OCI-LY1 (cell line): ENCODE results near the gene BTG3.

Experiments
- H2AFZ ChIP-seq: fragments of 200-600 bp; sonication (generic), shearing (Covaris generic); 2 replicates; pipeline ENCODE4 v1.6.0; 2014; ENCODE audit warnings: antibody characterized with exemption, mild to moderate bottlenecking, low read length
- H3F3A ChIP-seq: fragments of 200-600 bp; sonication (generic), shearing (Covaris generic); 2 replicates; pipeline ENCODE4 v1.6.0; 2014; ENCODE audit warnings: mild to moderate bottlenecking, antibody characterized with exemption, low read length, moderate library complexity; ENCODE audit not compliant: insufficient read depth
- H3K27ac ChIP-seq: fragments of 200-600 bp; sonication (generic); 2 replicates; pipeline ENCODE4 v1.5.1; 2014; ENCODE audit warnings: low read length, mixed run types, mild to moderate bottlenecking, low read depth; ENCODE audit not compliant: poor library complexity, severe bottlenecking
- H3K27me3 ChIP-seq: fragments of 200-600 bp; sonication (generic); 2 replicates; pipeline ENCODE4 v1.6.0; 2014; ENCODE audit warnings: antibody characterized with exemption, mild to moderate bottlenecking, low read length, moderate library complexity; ENCODE audit not compliant: insufficient read depth
- H3K36me3 ChIP-seq: fragments of 200-600 bp; sonication (generic); 2 replicates; pipeline ENCODE4 v1.6.1; 2014; ENCODE audit warnings: mild to moderate bottlenecking, antibody characterized with exemption, low read length, moderate library complexity, mixed read lengths; ENCODE audit not compliant: insufficient read depth
- H3K4me1 ChIP-seq: fragments of 200-600 bp; sonication (generic); 2 replicates; pipeline ENCODE4 v1.5.1; 2014; ENCODE audit warnings: mild to moderate bottlenecking, low read length, moderate library complexity; ENCODE audit not compliant: insufficient read depth, severe bottlenecking
- H3K4me2 ChIP-seq: fragments of 200-600 bp; sonication (generic), shearing (Covaris generic); 2 replicates; pipeline ENCODE4 v1.6.1; 2014; ENCODE audit warnings: low read length
- H3K4me3 ChIP-seq: fragments of 200-600 bp; sonication (generic); 2 replicates; pipeline ENCODE4 v1.5.1; 2014; ENCODE audit warnings: low read length, low read depth, mild to moderate bottlenecking, mixed read lengths; ENCODE audit not compliant: poor library complexity, severe bottlenecking
- H3K79me2 ChIP-seq: fragments of 200-600 bp; shearing (Covaris generic); 2 replicates; pipeline ENCODE4 v1.6.1; 2016; ENCODE audit warnings: mixed run types, low read length, mixed read lengths; ENCODE audit not compliant: insufficient read depth
- H3K9ac ChIP-seq: fragments of 200-600 bp; sonication (generic), shearing (Covaris generic); 2 replicates; pipeline ENCODE4 v1.6.1; 2014; ENCODE audit warnings: mild to moderate bottlenecking, low read length, mixed read lengths
- H3K9me2 ChIP-seq: fragments of 200-600 bp; sonication (generic), shearing (Covaris generic); 2 replicates; pipeline ENCODE4 v1.6.1; 2014; ENCODE audit warnings: low read depth, mild to moderate bottlenecking, low read length, mixed read lengths
- H3K9me3 ChIP-seq: fragments of 200-600 bp; shearing (Covaris generic); 2 replicates; pipeline ENCODE4 v1.6.1; 2014; ENCODE audit warnings: low read length, mixed read lengths
- H4K20me1 ChIP-seq: fragments of 200-600 bp; sonication (generic), shearing (Covaris generic); 2 replicates; pipeline ENCODE4 v1.6.0; 2016; ENCODE audit warnings: mild to moderate bottlenecking, low read length; ENCODE audit not compliant: insufficient read depth
- CTCF ChIP-seq: fragments of 200-600 bp; sonication (generic), shearing (Covaris generic); IDR thresholded peaks from 2 replicates; pipeline ENCODE4 v1.5.1; 2017; ENCODE audit warnings: mild to moderate bottlenecking, antibody characterized with exemption, low read length, moderate library complexity, mixed read lengths
- EZH2 ChIP-seq: fragments of 200-600 bp; sonication (generic), shearing (Covaris generic); IDR thresholded peaks from 2 replicates; pipeline ENCODE4 v1.8.0; 2017; ENCODE audit warnings: borderline replicate concordance, mixed run types, mild to moderate bottlenecking, antibody characterized with exemption, low read length, moderate library complexity, mixed read lengths

BTG3 gene

GRCh38 chr21:17578162-17578561 is 34.5 kb downstream of the BTG3 start:
- Histone ChIP-seq H3K36me3 (no peaks in the 10 kb centered on the region), H3K4me2 (no peak overlapping the region), H3K4me1 (no peaks in the 10 kb centered on the region)

GRCh38 chr21:17577701-17578100 is 35.0 kb downstream of the BTG3 start:
- H3K27ac ChIP-seq, result no peak overlapping the region
- TF ChIP-seq EZH2 (no peak), CTCF (no peak)

More at GRCh38 chr21:17578162-17578561, 34.5 kb downstream of the BTG3 start:
- no peak for TF ChIP-seq CTCF
- TF ChIP-seq EZH2, result no peak
- no peaks in the 10 kb centered on the region for H4K20me1 ChIP-seq
- H3K4me3 ChIP-seq, result no peak overlapping the region
- H2AFZ ChIP-seq, result no peak overlapping the region
- H3K27me3 ChIP-seq, result no peaks in the 10 kb centered on the region
- H3K9me2 ChIP-seq, result no peaks in the 10 kb centered on the region
- no peak overlapping the region for H3K9ac ChIP-seq
- H3F3A ChIP-seq, result no peaks in the 10 kb centered on the region
- no peaks in the 10 kb centered on the region for H3K79me2 ChIP-seq
- no peak overlapping the region for H3K27ac ChIP-seq
- no peaks in the 10 kb centered on the region for H3K9me3 ChIP-seq

GRCh38 chr21:17576080-17576835 is 36.4 kb downstream of the BTG3 start:
- Histone ChIP-seq H3K4me1 (no peaks in the 10 kb centered on the region), H3K36me3 (no peaks in the 10 kb centered on the region), H3K79me2 (no peaks in the 10 kb centered on the region), H4K20me1 (no peaks in the 10 kb centered on the region), H3K9me2 (no peaks in the 10 kb centered on the region), H3K9me3 (no peaks in the 10 kb centered on the region), H3K9ac (no peak overlapping the region), H3K27me3 (no peaks in the 10 kb centered on the region), H2AFZ (no peak overlapping the region), H3K27ac (no peak overlapping the region), H3K4me3 (no peak overlapping the region), H3F3A (no peaks in the 10 kb centered on the region), H3K4me2 (no peak overlapping the region)
- TF ChIP-seq CTCF (no peak), EZH2 (no peak)

More at GRCh38 chr21:17577701-17578100, 35.0 kb downstream of the BTG3 start:
- Histone ChIP-seq H2AFZ (no peak overlapping the region), H4K20me1 (no peaks in the 10 kb centered on the region), H3K9me2 (no peaks in the 10 kb centered on the region), H3K36me3 (no peaks in the 10 kb centered on the region), H3F3A (no peaks in the 10 kb centered on the region), H3K9me3 (no peaks in the 10 kb centered on the region), H3K79me2 (no peaks in the 10 kb centered on the region), H3K27me3 (no peaks in the 10 kb centered on the region), H3K4me2 (no peak overlapping the region), H3K9ac (no peak overlapping the region), H3K4me3 (no peak overlapping the region), H3K4me1 (no peaks in the 10 kb centered on the region)
